Measurements from ENCODE around the gene CCDC12. TPM values are rescaled to one million over a fixed set of nuclear protein-coding genes. Genes with fewer than 3 reads are reported as not detected.
"Not testable (repeated sequence)": the region's sequence is repeated elsewhere in the genome, so short reads cannot be mapped to it uniquely, and the experiment has no call there.

The CCDC12 gene
- total RNA-seq, 1 donor from 2014 or later: 36.3 TPM

- no peak for DNase-seq (ENCODE audit: low spot score)
- H3K27ac Mint-ChIP-seq (ENCODE audit: unreplicated experiment): no peak overlapping the region
- H3K4me3 Mint-ChIP-seq (ENCODE audit: unreplicated experiment): no peak overlapping the region
- no peaks in the 10 kb centered on the region for H3K9me3 Mint-ChIP-seq (ENCODE audit: unreplicated experiment)
- H3K4me1 Mint-ChIP-seq (ENCODE audit: unreplicated experiment): no peaks in the 10 kb centered on the region
- no peak for TF ChIP-seq CTCF (IDR thresholded peaks at IDR 0.05; ENCODE audit: unreplicated experiment)
- peaks cover 1% of the 10 kb centered on the region for H3K27me3 Mint-ChIP-seq (ENCODE audit: unreplicated experiment)
- H3K36me3 Mint-ChIP-seq (ENCODE audit: low read depth, unreplicated experiment): peaks cover 24% of the 10 kb centered on the region
Observed at GRCh38 chr3:46914849-46915248, 61.7 kb downstream of the CCDC12 start.

GRCh38 chr3:46913644-46914043, 62.9 kb downstream of the CCDC12 start:
- peaks cover 1% of the 10 kb centered on the region for H3K27me3 Mint-ChIP-seq (ENCODE audit: unreplicated experiment)
- no peak overlapping the region for H3K4me3 Mint-ChIP-seq (ENCODE audit: unreplicated experiment)
- no peak overlapping the region for H3K27ac Mint-ChIP-seq (ENCODE audit: unreplicated experiment)
- DNase-seq (ENCODE audit: low spot score): no peak
- H3K9me3 Mint-ChIP-seq (ENCODE audit: unreplicated experiment): no peaks in the 10 kb centered on the region
- no peaks in the 10 kb centered on the region for H3K4me1 Mint-ChIP-seq (ENCODE audit: unreplicated experiment)
- no peak for TF ChIP-seq CTCF (IDR thresholded peaks at IDR 0.05; ENCODE audit: unreplicated experiment)
- H3K36me3 Mint-ChIP-seq (ENCODE audit: low read depth, unreplicated experiment): peaks cover 14% of the 10 kb centered on the region

GRCh38 chr3:46912986-46913385, 63.6 kb downstream of the CCDC12 start:
- TF ChIP-seq CTCF (IDR thresholded peaks at IDR 0.05; ENCODE audit: unreplicated experiment): no peak
- peaks cover 1% of the 10 kb centered on the region for H3K27me3 Mint-ChIP-seq (ENCODE audit: unreplicated experiment)
- peaks cover 11% of the 10 kb centered on the region for H3K36me3 Mint-ChIP-seq (ENCODE audit: low read depth, unreplicated experiment)
- H3K4me1 Mint-ChIP-seq (ENCODE audit: unreplicated experiment): no peaks in the 10 kb centered on the region
- H3K27ac Mint-ChIP-seq (ENCODE audit: unreplicated experiment): no peak overlapping the region
- no peak overlapping the region for H3K4me3 Mint-ChIP-seq (ENCODE audit: unreplicated experiment)
- no peaks in the 10 kb centered on the region for H3K9me3 Mint-ChIP-seq (ENCODE audit: unreplicated experiment)
- no peak for DNase-seq (ENCODE audit: low spot score)

GRCh38 chr3:46910914-46911313, 65.6 kb downstream of the CCDC12 start:
- not testable (repeated sequence) for DNase-seq (ENCODE audit: low spot score); H3K4me3 Mint-ChIP-seq (ENCODE audit: unreplicated experiment); H3K27me3 Mint-ChIP-seq (ENCODE audit: unreplicated experiment); H3K36me3 Mint-ChIP-seq (ENCODE audit: low read depth, unreplicated experiment); H3K9me3 Mint-ChIP-seq (ENCODE audit: unreplicated experiment); H3K27ac Mint-ChIP-seq (ENCODE audit: unreplicated experiment); H3K4me1 Mint-ChIP-seq (ENCODE audit: unreplicated experiment)

- no peaks in the 10 kb centered on the region for H3K36me3 Mint-ChIP-seq (ENCODE audit: low read depth, unreplicated experiment)
- H3K9me3 Mint-ChIP-seq (ENCODE audit: unreplicated experiment): no peaks in the 10 kb centered on the region
- no peak overlapping the region for H3K4me3 Mint-ChIP-seq (ENCODE audit: unreplicated experiment)
- no peak for DNase-seq (ENCODE audit: low spot score)
- peaks cover 3% of the 10 kb centered on the region for H3K27me3 Mint-ChIP-seq (ENCODE audit: unreplicated experiment)
- H3K4me1 Mint-ChIP-seq (ENCODE audit: unreplicated experiment): no peaks in the 10 kb centered on the region
- TF ChIP-seq CTCF (IDR thresholded peaks at IDR 0.05; ENCODE audit: unreplicated experiment): no peak
- H3K27ac Mint-ChIP-seq (ENCODE audit: unreplicated experiment): no peak overlapping the region
Observed at GRCh38 chr3:46910166-46910760, 66.3 kb downstream of the CCDC12 start.
